Memory B cell (primary cell): ENCODE results near the gene SLC9A2.

Source experiments
- ATAC-seq: fragments of 150-1000 bp; cut with Tn5 transposase; 2 replicates; pipeline ENCODE4 v1.10.0; 2021; ENCODE audit warnings: low read depth, mild to moderate bottlenecking, moderate library complexity
- DNase-seq, 2 donors: peaks; one replicate each; pipeline ENCODE4 v3.0.0; 2022; ENCODE audit warnings: low spot score in 2 of 2
- H3K27ac Mint-ChIP-seq: one replicate; pipeline ENCODE4 v1.8.0; 2022; ENCODE audit warnings: mild to moderate bottlenecking, moderate library complexity, mixed read lengths
- H3K27me3 Mint-ChIP-seq: one replicate; pipeline ENCODE4 v1.8.0; 2022; ENCODE audit warnings: mixed read lengths
- H3K36me3 Mint-ChIP-seq: one replicate; pipeline ENCODE4 v1.8.0; 2022; ENCODE audit warnings: mild to moderate bottlenecking, mixed read lengths
- H3K4me1 Mint-ChIP-seq: one replicate; pipeline ENCODE4 v1.8.0; 2022; ENCODE audit warnings: mixed read lengths
- H3K4me3 Mint-ChIP-seq: one replicate; pipeline ENCODE4 v1.8.0; 2022; ENCODE audit warnings: mild to moderate bottlenecking, moderate library complexity, mixed read lengths
- H3K9me3 Mint-ChIP-seq: one replicate; pipeline ENCODE4 v1.8.0; 2022; ENCODE audit warnings: mixed read lengths

The SLC9A2 gene

GRCh38 chr2:102707796-102708695 lies 88.7 kb downstream of the SLC9A2 start:
- Mint-ChIP-seq H3K27ac (no peak overlapping the region), H3K4me3 (no peak overlapping the region), H3K4me1 (no peaks in the 10 kb centered on the region), H3K9me3 (no peaks in the 10 kb centered on the region), H3K36me3 (no peaks in the 10 kb centered on the region), H3K27me3 (peaks cover 6% of the 10 kb centered on the region)
- no peak for DNase-seq
- no peak for ATAC-seq

DNA sequence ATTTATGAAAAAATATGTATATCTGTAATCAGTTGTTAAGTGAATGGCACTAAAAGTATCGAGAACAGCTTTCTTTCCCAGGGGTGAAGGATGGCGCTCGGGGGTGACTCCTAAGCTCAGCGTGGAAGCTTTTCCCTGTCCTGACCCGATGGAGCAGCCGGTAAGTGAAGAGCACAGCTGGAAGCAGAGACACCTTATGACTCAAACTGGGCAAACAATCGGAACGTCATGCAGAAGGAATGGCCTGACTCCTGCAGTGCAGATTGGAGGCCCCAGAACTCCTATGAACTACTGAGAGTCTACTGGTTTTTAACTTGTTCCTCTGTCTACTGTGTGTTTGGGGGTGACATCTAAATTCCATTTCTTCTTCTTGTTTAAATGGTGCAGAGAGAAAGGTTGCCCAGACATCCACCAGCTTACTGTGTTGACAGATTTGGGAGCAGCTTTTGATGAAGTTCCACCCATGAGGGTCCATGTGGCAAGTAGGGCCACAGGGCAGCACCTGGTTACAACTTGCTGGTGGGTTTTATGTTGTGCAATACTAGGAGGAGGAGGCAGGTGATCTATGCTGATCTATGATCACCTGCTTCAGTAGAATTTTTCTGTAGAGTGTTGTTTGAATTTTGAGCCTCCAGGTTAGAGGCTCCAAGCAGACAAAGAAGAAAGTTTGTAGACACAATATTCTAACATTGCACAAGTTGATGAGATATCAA lies 89.7 kb downstream of the SLC9A2 start:
- Mint-ChIP-seq H3K36me3 (no peaks in the 10 kb centered on the region), H3K27me3 (peaks cover 6% of the 10 kb centered on the region), H3K4me1 (no peaks in the 10 kb centered on the region), H3K4me3 (no peak overlapping the region), H3K9me3 (no peaks in the 10 kb centered on the region), H3K27ac (no peak overlapping the region)
- ATAC-seq (no peak), DNase-seq (no peak)

DNA sequence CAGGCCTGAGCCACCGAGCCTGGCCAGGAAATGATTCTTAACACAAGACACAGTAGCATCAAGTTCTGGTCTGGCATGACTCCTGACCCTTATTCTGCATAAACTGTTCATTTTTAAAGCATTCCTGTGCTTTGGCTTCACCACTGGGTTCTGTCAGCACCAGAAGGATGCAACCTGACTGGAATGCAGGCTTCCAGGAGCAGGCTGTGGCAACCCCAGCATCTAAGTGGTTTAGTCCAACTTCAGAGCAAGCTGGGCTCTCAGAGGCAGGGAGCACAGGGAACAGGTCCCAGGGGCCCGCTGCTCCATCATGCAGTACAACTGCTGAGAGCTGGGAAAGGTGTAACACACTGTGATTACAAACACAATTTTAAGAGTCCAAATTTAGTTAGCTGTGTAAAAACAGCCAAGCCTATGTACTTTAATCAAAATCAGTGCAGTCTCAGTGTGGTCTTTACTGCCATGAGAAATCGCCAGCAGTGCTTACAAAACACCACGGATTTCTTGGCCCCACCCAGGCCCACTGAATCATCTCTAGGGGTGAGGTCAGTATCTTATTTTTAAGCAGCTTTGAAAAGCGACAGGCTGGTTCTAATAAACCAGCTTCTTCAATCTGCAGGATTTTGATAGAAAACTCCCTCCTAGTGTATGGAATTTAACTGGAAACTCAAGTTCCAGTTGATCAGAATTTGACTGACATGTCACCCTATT lies 98.1 kb downstream of the SLC9A2 start:
- ATAC-seq (no peak), DNase-seq (no peak)
- Mint-ChIP-seq H3K4me1 (no peaks in the 10 kb centered on the region), H3K27ac (no peak overlapping the region), H3K4me3 (no peak overlapping the region), H3K9me3 (no peaks in the 10 kb centered on the region), H3K36me3 (peaks cover 31% of the 10 kb centered on the region), H3K27me3 (no peaks in the 10 kb centered on the region)

- H3K4me1 Mint-ChIP-seq = no peaks in the 10 kb centered on the region
- no peaks in the 10 kb centered on the region for H3K27me3 Mint-ChIP-seq
- H3K27ac Mint-ChIP-seq = no peak overlapping the region
- no peaks in the 10 kb centered on the region for H3K9me3 Mint-ChIP-seq
- ATAC-seq (no peak), DNase-seq (no peak)
- no peak overlapping the region for H3K4me3 Mint-ChIP-seq
- H3K36me3 Mint-ChIP-seq = peaks cover 40% of the 10 kb centered on the region
Measured at GRCh38 chr2:102718387-102719316, 99.3 kb downstream of the SLC9A2 start.

- H3K27ac Mint-ChIP-seq = no peak overlapping the region
- H3K4me3 Mint-ChIP-seq = no peak overlapping the region
- peaks cover 3% of the 10 kb centered on the region for H3K4me1 Mint-ChIP-seq
- DNase-seq = no peak
- no peaks in the 10 kb centered on the region for H3K27me3 Mint-ChIP-seq
- no peaks in the 10 kb centered on the region for H3K9me3 Mint-ChIP-seq
- no peak for ATAC-seq
- H3K36me3 Mint-ChIP-seq = peaks cover 53% of the 10 kb centered on the region
Measured at GRCh38 chr2:102724016-102724490, 104.7 kb downstream of the SLC9A2 start.

DNA sequence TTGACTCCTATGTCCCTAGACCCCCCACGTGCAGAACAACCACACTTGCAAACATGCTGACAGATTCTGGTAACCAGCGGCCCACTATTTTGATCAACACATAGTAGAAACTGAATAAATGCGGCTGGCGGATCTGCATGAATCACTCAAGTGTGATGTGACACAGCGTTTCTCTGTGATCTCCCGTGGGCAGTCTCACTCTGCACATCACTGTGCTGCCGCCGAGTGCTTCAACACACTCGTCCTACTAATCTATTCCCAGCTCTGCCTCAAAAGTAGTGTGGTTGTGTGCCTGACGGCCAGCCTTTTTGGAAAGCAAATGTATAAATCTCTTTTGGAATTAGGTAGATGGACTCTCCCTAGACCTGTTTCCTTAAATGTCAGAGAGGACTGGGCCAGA lies 105.2 kb downstream of the SLC9A2 start:
- Mint-ChIP-seq H3K27me3 (no peaks in the 10 kb centered on the region), H3K9me3 (no peaks in the 10 kb centered on the region), H3K4me3 (no peak overlapping the region)

GRCh38 chr2:102726128-102727087 lies 107.1 kb downstream of the SLC9A2 start:
- no peaks in the 10 kb centered on the region for H3K9me3 Mint-ChIP-seq
- no peak for ATAC-seq
- H3K4me1 Mint-ChIP-seq = peaks cover 3% of the 10 kb centered on the region
- H3K27me3 Mint-ChIP-seq = no peaks in the 10 kb centered on the region
- H3K36me3 Mint-ChIP-seq = peaks cover 43% of the 10 kb centered on the region
- no peak overlapping the region for H3K4me3 Mint-ChIP-seq
- no peak for DNase-seq
- peak overlapping the region; percentile 63 for H3K27ac Mint-ChIP-seq

More for the DNA sequence above, 105.2 kb downstream of the SLC9A2 start:
- Mint-ChIP-seq H3K4me1 (peaks cover 3% of the 10 kb centered on the region), H3K36me3 (peaks cover 51% of the 10 kb centered on the region), H3K27ac (no peak overlapping the region)
- DNase-seq (no peak), ATAC-seq (no peak)

DNA sequence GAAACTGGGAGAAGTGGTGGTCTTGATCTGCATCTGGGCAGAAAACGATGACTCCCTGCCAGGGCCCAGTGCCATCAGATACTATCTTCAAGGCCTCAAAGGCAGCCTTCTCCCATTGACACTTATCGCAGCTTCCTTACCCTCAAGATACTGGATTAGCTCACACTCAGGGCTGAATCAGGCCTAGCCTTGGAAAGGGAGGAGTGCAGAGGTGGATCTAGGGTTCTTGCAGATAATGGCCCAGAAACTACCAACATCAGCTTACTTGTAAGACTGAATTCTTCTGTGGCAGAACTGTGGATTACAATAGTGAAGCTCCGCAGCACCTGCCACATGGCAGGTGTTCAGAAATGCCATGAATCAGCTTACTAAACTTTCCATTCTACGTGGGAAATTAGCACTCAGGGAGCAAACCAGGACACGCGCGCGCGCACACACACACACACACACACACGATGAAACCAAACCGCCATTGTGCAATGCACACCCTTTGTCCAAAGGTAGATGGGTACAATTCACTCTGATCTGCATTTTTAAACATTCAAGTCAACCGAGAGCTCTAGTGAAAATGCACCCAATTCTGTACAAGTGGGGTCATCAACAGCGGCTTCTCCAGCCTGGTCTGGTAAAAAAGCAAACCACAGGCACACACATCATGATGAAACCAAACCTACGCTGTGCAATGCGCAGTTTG lies 116.2 kb downstream of the SLC9A2 start:
- Mint-ChIP-seq H3K9me3 (no peaks in the 10 kb centered on the region), H3K36me3 (peaks cover 11% of the 10 kb centered on the region), H3K27me3 (no peaks in the 10 kb centered on the region), H3K27ac (peak overlapping the region; percentile 80), H3K4me3 (peak overlapping the region; percentile 98), H3K4me1 (peaks cover 25% of the 10 kb centered on the region)
- no peak for DNase-seq
- no peak for ATAC-seq

DNA sequence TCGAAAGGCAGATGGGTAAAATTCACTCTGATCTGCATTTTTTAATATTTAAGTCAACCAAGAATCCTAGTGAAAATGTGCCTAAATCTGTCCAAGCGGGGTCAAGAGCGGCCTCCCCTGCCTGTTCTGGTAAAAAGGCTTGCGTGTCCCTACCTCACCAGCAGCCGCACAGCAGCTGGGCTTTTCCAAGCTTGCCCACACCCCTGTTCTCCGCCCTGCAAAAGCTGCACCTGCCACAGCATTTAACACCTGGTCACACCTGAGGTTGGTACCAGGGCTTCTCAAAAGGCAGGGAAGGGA lies 116.7 kb downstream of the SLC9A2 start:
- Mint-ChIP-seq H3K9me3 (no peaks in the 10 kb centered on the region), H3K36me3 (peaks cover 7% of the 10 kb centered on the region), H3K27ac (peak overlapping the region; percentile 80), H3K4me1 (peaks cover 25% of the 10 kb centered on the region), H3K4me3 (peak overlapping the region; percentile 98), H3K27me3 (no peaks in the 10 kb centered on the region)
- peak; percentile 16 for ATAC-seq
- no peak for DNase-seq

- peak; percentile 93 for ATAC-seq
- Mint-ChIP-seq H3K36me3 (peaks cover 5% of the 10 kb centered on the region), H3K4me1 (peaks cover 25% of the 10 kb centered on the region), H3K27ac (peak overlapping the region; percentile 80), H3K4me3 (peak overlapping the region; percentile 98), H3K9me3 (no peaks in the 10 kb centered on the region), H3K27me3 (no peaks in the 10 kb centered on the region)
- DNase-seq = peak; percentile 77 to 86
Measured at GRCh38 chr2:102736410-102737409, 117.4 kb downstream of the SLC9A2 start.

DNA sequence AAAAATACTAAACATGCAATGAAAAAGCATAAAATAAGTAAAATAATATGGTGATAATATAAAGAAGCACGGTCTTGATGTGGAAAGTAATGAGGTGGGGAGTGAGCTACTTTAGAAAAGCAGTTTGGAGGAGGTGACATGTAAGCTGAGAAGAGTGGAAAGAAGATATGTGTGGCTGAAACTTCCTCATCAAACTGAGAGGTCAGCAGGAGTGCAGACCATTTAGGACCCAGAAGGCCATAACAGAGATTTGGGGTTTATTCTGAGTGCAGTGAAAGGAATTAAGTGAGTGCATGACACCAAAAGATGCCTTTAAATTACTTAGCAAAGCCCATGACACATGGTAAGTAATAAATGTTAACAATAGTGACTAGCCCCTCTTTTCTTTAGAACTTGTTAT lies 118.1 kb downstream of the SLC9A2 start:
- no peak for DNase-seq
- H3K9me3 Mint-ChIP-seq = peaks cover 3% of the 10 kb centered on the region

More for the DNA sequence above, 118.1 kb downstream of the SLC9A2 start:
- peak overlapping the region; percentile 80 for H3K27ac Mint-ChIP-seq
- H3K36me3 Mint-ChIP-seq = peaks cover 6% of the 10 kb centered on the region
- H3K27me3 Mint-ChIP-seq = no peaks in the 10 kb centered on the region
- H3K4me1 Mint-ChIP-seq = peaks cover 25% of the 10 kb centered on the region
- peak overlapping the region; percentile 58 for H3K4me3 Mint-ChIP-seq
- ATAC-seq = no peak
